HG03060 (cell line): ENCODE data around the gene IRS1.

ENCODE experiments used
- ATAC-seq: cut with Tn5 transposase; IDR thresholded peaks from one replicate; pipeline ENCODE4 v1.9.1; 2021; ENCODE audit warnings: low read depth, moderate number of reproducible peaks; ENCODE audit not compliant: unreplicated experiment

Gene IRS1

DNA sequence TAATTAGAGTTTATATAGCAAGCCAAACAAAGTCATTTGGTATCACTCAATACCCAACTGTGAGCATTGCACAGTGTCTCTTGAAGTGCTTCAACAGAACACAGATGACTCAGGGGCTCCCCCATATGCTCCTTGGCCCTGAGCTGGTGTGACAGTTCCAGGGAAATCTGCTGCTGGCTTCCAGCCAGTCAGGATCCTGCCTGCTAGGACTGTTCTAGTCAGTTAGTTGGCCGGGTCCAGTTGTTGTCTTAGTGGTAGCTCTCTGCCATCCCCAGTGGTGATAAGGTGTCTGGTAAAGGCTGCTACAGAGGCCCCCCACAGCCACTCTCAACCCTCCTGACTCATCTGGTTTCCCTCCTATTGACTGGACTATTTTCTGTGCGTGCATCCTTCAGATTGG, 100.3 kb downstream of the IRS1 start:
- no peak for ATAC-seq

DNA sequence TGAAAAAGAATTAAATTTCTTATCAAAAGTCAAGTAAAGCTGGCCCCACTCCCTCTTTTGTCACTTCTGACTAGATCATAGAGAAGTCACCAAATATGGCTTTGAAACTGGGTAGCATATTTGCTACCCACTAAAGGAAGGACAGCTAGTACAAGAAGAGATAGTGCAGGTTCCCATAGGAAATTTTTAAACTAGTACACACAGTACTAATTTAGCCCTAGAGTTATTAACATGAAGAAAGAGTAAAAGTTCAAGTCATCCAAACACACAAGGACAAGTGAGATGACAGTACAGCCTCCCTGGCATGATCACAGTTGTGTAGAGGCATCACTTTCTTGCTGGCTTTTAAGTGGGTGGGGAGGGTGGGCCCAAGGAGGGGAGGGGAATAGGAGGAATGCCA, 100.9 kb downstream of the IRS1 start:
- no peak for ATAC-seq

DNA sequence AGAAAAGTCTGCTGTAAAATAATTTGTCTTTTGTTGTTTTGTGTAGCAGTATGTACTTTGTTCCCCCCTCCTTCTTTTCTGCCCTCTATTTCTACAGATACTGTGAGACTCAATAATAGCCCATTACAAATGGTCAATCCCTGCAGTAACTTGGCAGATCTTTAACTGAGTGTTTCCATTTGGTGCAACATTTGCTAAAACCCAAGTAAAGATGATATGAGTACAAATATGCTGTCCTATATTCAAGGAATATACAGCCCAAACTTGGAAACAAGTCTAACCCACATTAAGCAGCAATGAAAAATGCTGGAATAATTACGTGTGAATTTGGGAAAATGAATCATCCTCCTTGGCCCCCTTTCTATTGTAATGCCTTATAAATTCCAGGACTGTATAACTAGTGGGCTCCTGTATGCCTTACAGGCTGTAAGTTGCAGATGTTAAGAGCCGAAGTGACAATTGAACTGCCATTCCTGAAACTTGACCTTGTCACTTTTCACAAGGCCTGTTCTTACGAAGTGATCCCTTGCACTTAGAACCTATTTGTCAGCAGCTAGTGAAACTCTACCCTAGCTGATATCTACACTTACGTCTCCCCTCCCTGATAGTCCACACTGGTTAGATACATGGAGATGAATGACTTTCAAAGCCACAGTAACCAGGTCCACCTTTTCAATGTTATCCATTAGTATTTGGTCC, 104.9 kb downstream of the IRS1 start:
- ATAC-seq = no peak

DNA sequence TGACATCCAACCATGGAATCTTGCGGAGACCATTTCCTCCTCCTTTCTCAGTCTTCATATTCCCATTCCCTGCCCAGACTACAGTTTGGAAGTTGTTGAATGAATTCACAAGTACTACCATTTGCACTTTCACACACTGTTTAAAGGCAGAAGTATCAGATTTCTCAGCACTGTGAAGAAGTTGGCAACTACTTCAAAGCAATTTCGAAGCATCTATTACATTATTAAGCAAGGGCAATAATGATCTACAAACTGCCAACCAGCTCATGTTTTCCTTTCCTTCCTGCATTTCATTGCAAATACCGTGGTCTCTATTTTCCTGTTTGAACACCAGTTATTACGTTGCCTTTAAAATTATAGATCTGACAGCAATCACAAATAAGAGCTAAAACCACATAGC, 105.5 kb downstream of the IRS1 start:
- no peak for ATAC-seq

DNA sequence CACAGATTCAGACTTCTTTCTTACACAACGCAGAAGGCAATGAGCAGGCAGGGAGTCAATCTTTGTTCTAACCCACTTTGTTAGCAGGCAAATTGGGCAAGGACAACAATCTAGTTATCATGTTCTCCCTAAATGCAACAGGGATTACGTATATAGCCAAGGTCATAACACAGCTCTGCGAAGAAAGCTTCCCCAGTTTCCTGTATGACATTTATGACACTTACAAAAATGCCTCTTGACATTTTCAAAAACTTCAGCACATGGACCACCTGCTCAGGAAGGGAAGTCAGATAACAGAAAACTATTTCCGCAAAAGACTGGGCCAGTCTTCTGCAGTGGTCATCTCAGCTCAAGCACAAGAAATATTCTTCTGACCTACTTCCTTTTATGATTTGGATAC, 106.1 kb downstream of the IRS1 start:
- ATAC-seq = no peak

DNA sequence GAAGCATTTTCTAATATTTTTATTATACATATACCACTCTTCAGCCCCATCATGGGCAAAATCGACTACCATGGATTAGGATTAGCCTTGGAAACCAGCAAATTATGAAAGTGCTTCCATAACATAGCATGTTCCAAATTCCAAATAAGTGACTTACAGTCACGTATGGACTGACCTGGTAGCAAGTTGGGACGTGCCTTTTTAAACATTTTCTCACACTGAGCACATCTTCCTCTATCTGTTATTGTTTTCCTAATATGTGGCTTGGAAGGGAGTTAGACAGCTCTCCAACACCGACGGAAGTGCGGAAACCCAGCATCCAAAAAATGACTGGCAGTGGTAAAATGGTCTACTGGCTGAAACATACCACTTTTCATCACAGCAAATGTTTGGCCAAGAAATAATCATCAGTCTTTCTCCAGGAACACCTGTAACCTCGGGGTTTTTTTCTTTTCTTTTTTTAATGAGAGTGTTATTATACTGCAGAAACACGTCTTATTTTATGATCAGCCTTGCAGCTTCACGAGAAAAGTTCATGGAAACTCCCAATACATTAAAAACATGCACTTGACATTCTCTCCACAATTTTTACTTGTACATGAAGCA, 107.0 kb downstream of the IRS1 start:
- no peak for ATAC-seq

DNA sequence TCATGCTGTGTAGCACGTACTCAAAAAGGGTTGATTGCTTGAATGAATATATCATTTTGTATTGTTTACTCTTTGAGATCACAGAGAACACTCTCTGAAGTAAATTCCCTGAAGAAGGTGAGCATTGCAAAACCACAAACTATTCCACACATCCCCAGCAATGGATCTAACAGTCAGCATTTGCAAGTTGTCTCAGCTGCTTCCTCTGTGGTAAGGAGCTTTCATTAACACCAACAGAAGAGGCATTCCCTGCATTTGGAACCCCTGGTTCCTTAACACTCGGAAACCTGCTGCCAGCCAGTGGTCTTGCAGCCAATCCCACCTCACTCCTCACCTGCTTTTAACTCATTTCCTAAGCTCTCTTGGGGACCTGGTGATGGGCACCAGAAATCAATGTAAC, 108.4 kb downstream of the IRS1 start:
- ATAC-seq = no peak

DNA sequence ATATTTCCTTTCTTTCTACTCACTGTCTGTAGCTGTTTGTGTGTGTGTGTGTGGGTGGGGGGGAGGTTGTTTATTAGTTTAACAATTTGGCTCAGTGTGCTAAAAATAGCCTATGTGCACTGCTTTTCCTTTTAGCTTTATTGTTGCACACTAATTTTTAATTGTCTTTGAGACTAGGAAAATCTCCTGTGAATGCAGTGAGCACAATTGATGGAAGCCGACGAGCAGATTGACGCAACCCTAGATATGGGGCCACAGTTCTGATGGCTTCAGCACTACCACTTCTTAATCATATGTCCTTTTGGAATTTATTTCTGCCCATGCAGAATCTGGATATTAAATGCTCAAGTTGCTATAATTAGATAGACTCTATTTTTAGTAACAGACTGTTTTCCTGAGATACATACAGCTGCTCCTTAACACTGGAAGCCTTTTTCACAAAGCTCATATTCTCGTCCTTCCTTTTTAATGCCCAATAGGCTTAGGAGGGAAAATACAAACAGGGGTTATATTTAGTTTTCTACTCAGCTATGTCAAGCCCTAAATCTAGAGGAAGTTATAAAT, 109.1 kb downstream of the IRS1 start:
- ATAC-seq = no peak

DNA sequence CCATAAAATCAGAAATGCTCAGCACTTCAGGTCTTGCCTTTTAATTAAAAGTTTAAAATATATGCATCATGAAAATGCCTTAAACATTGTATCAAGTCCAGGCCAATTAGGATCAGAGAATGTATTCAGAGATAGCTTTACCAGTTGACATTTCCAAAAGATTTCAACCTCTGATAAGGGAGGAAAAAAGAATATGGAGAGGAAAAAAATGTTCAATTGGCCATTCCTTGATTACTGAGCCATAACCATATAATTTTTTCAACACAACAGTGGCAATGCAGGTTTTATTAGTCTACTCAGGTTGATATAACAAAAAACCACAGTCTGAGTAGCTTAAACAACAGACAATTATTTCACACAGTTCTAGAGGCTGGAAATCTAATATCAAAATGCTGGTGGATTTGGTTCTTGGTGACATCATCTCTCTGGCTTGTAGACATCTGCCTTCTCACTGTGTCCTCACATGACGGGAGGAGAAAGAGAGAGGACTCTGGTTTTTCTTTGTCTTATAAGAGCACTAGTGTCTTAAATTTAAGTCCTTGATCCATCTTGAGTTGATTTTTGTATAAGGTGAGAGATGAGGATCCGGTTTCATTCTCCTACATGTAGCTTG, 111.9 kb downstream of the IRS1 start:
- no peak for ATAC-seq

DNA sequence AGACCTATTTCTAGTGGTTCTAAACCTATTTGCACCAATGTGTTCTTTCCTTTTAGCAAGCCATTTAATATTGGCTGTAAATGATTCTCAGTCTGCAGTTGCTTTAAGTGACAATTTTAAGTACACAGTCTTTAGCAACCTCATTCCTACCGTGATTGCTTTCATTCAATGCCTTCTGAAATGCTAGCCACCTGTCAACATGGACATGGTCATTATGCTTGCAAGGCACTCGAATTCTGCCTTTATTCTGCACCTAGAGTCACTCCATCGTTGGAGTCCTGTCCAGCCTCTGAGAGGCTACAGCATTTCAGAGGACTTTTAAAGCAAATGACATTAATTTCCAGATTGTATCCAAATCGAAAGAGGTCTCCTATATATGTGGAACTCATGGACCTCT, 115.1 kb downstream of the IRS1 start:
- no peak for ATAC-seq

DNA sequence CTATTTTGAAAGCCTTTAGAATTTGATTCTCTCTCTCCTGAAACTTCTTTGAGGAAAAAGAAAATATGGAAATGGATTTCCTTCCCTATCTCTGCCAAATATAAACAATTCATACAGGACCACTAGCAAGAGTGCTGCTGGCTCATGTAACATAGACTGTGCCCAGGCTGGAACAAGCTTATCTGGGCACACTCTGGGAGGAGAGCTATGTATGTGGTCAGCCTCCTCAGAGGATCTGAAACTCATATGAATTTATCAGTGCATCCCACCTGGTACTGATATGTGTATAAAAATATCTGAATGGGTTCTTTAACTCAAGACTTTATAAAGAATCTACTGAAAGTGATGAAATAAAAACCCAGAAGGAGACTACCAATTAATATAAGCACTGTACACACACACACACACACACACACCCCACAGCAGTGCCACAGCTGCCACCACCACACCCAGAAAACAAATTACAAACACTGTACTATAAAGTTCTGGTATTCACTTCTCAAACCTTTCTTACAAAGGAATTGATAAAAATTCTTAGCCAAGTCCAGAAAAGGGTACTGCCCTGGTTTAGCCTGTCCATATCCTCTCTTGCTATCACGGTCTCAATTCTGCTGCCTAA, 115.6 kb downstream of the IRS1 start:
- ATAC-seq = no peak

DNA sequence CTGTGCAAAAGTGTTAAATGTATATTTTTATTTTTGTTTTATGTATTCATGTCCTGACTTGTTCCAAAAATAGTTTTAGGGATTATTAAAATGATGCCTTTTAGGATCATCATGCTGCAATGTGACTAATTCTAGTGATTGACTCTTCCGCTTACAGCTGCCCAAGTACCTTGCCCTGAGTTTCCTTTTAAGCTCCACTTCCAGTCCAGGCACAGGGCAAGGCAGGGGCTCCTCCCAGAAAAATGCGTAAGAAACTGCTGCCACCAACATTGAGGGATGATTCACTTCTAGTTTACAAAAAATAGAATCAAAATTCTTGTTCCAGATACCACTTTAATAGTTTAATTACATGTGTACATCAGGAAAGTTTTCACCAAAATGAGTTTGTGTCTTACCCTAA, 116.4 kb downstream of the IRS1 start:
- no peak for ATAC-seq
